Tibial nerve (tissue), 4 donors: ENCODE results near the gene KATNA1.

Experiments used
- CTCF ChIP-seq, 5 experiments: fragments of 200-600 bp in 3 of 5; fragments of 450-650 bp in 2 of 5; sonication (generic) in 3 of 5; IDR thresholded peaks; one replicate each; pipeline ENCODE4 v1.5.1; 2016 to 2019; ENCODE audit warnings: antibody characterized with exemption in 5 of 5, mild to moderate bottlenecking in 3 of 5, moderate library complexity in 2 of 5
- EP300 ChIP-seq, 2 donors: sonication (generic); formaldehyde crosslinking; IDR thresholded peaks; one replicate each; pipeline ENCODE4 v1.6.1; 2017; ENCODE audit warnings: antibody characterized with exemption in 2 of 2, mild to moderate bottlenecking in 1 of 2
- POLR2A ChIP-seq, 2 donors: fragments of 450-650 bp; IDR thresholded peaks; one replicate each; pipeline ENCODE4 v1.6.1; 2017; ENCODE audit warnings: antibody characterized with exemption in 2 of 2, mild to moderate bottlenecking in 2 of 2, moderate library complexity in 2 of 2

- TF ChIP-seq CTCF (IDR thresholded peaks at IDR 0.05), result no peak
- TF ChIP-seq POLR2A (IDR thresholded peaks at IDR 0.05), result no peak
- no peak for TF ChIP-seq EP300 (IDR thresholded peaks at IDR 0.05)
These were observed 34.2 kb downstream of the KATNA1 start for GRCh38 chr6:149614337-149614736.
